Measurements from ENCODE around the gene YKT6. TPM values are rescaled to one million over a fixed set of nuclear protein-coding genes. Genes with fewer than 3 reads are reported as not detected.

YKT6 gene
- total and polyA plus RNA-seq, 2 of the 8 experiments (the other 6 are each of a cell fraction or from before 2014, with no cell fraction given): 75.3 to 103 TPM

DNA sequence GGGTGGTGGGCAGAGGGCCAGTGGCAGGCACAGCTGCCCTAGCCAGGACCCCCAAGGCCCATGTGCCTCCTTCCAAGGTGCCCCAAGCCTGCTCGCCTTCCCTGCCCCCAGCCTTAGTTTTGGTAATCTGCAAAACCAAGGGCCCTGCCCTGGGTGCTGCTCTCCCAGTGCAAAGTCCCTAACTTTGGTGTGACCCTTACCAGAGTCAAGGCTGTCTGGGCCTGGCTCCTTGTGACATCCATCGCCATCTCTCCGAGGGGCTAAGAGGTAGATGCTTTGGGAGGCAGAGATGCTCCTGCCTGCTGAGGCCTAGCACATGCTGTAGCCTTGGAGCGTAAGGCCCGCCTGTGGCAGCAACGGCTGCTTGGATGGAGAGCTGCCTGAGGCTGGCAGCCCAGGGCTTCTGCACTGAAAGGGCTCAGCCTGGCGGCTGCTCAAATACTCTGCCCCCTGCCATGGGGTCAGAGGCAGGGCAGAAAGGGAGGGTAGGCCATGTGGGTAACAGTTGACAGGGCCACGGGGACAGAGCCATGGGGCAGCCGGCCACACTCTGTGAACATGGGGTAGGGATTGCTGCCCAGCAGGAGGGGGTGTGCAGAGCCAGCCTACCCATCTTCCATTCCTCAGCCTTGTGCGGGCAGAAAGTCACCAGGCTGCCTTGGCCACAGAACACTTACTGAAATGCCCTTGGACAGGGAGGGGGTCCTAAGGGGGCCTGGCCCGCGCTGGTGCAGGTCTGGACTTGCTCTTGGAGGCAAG is 41.7 kb upstream of the YKT6 start:
- Histone ChIP-seq H3K4ac (replicated peaks; ENCODE audit: insufficient read length, low read depth, low read length) (no peak overlapping the region), H2BK5ac (ENCODE audit: low read depth, low read length) (no peak overlapping the region), H4K5ac (ENCODE audit: insufficient read length, low read depth, low read length) (no peak overlapping the region), H3K36me3 (ENCODE audit: control insufficient read depth in 2 of 4, insufficient read depth in 4 of 4, low read length in 3 of 4) (no peaks in the 10 kb centered on the region), H3K23ac (ENCODE audit: insufficient read length) (no peak overlapping the region), H3K14ac (ENCODE audit: insufficient read length) (no peak overlapping the region), H2BK15ac (ENCODE audit: low read length) (no peak overlapping the region), H3K4me3 (ENCODE audit: extremely low read depth in 1 of 4, insufficient read depth in 2 of 4, low read depth in 3 of 4, low read length in 4 of 4) (no peak overlapping the region), H4K91ac (replicated peaks; ENCODE audit: insufficient read length, low read length) (no peak overlapping the region), H2AFZ (ENCODE audit: low read length) (no peak overlapping the region), H3K18ac (ENCODE audit: extremely low read depth, low read length) (no peak overlapping the region), H3K79me1 (ENCODE audit: low read depth, low read length) (no peaks in the 10 kb centered on the region), H2BK20ac (ENCODE audit: low read length) (no peak overlapping the region), H3K4me2 (ENCODE audit: insufficient read depth in 1 of 2, low read depth in 2 of 2, low read length in 2 of 2) (no peak overlapping the region), H3K4me1 (replicated peaks in 1 of 4; ENCODE audit: control insufficient read depth in 3 of 4, insufficient read depth in 4 of 4, low read length in 3 of 4) (peaks cover 2 to 5% (median 4%) of the 10 kb centered on the region in 4 experiments; a peak in 5 of 7 replicates), H2BK12ac (ENCODE audit: low read depth, low read length) (no peak overlapping the region), H4K20me1 (replicated peaks in 1 of 2; ENCODE audit: control insufficient read depth in 1 of 2, insufficient read depth in 2 of 2, low read length in 2 of 2) (no peaks in the 10 kb centered on the region), H2AK5ac (ENCODE audit: low read depth, low read length) (no peak overlapping the region), H3K27ac (ENCODE audit: low read depth, low read length) (no peak overlapping the region), H2BK120ac (replicated peaks; ENCODE audit: low read depth, low read length) (no peak overlapping the region), H4K8ac (ENCODE audit: extremely low read depth, insufficient read depth, low read length) (no peak overlapping the region; the same call in 1 of the 2 replicates), H3K27me3 (replicated peaks in 1 of 4; ENCODE audit: control insufficient read depth in 3 of 4, extremely low read depth in 1 of 4, insufficient read depth in 3 of 4, low read length in 3 of 4) (no peaks in the 10 kb centered on the region; a peak in 1 of 7 replicates), H3K56ac (replicated peaks; ENCODE audit: insufficient read length, low read depth, low read length) (no peak overlapping the region), H3K9ac (replicated peaks in 1 of 4; ENCODE audit: extremely low read depth in 1 of 4, low read depth in 3 of 4, low read length in 3 of 4) (no peak overlapping the region), H3K23me2 (ENCODE audit: low read depth, low read length) (no peaks in the 10 kb centered on the region), H3K79me2 (ENCODE audit: control insufficient read depth in 1 of 2, insufficient read depth in 2 of 2, low read length in 2 of 2) (no peaks in the 10 kb centered on the region), H3K9me3 (ENCODE audit: insufficient read depth in 2 of 2, low read depth in 1 of 2, low read length in 1 of 2) (no peaks in the 10 kb centered on the region)
- WGBS, 2 experiments (ENCODE audit: extremely low coverage in 1 of 2, insufficient coverage in 1 of 2, insufficient read length in 1 of 2, insufficient replicate concordance in 2 of 2, low coverage in 1 of 2, low lambda C conversion rate in 2 of 2, missing lambda C conversion rate in 1 of 2): 84% methylated on average over 12 of the region's 12 CpGs; no CpG with 5 or more reads in 1 of the 2 experiments
- CTCF ChIA-PET (ENCODE audit: partially characterized antibody): interaction anchor here (0.6 to 2.5 kb wide), 4 partner anchors 11 to 55 kb away, joined by 3 to 8 read pairs (median 3); no protein-coding TSS in a partner anchor
- no peak for FAIRE-seq
- POLR2A ChIA-PET (ENCODE audit: partially characterized antibody): no interaction called here
- DNase-seq (ENCODE audit: low read depth in 1 of 2, low spot score in 2 of 2): no peak
- TF ChIP-seq CTCF (IDR thresholded peaks at IDR 0.05; ENCODE audit: control extremely low read depth in 1 of 3, insufficient read depth in 1 of 3, low read depth in 1 of 3, low read length in 3 of 3) (no peak), SRF (IDR thresholded peaks at IDR 0.05; ENCODE audit: low read depth, low read length) (no peak), CHD2 (IDR thresholded peaks at IDR 0.05; ENCODE audit: low read length) (no peak), SIN3A (conservative IDR thresholded peaks at IDR 0.05 in 1 of 2, IDR thresholded peaks at IDR 0.05 in 1 of 2; ENCODE audit: low read depth in 1 of 2, low read length in 2 of 2) (no peak), KDM1A (IDR thresholded peaks at IDR 0.05; ENCODE audit: borderline replicate concordance, low read length) (no peak), NRF1 (IDR thresholded peaks at IDR 0.05; ENCODE audit: low read depth, low read length) (no peak), USF2 (IDR thresholded peaks at IDR 0.05; ENCODE audit: low read length) (no peak)
- TF ChIP-seq, protein P1, sequence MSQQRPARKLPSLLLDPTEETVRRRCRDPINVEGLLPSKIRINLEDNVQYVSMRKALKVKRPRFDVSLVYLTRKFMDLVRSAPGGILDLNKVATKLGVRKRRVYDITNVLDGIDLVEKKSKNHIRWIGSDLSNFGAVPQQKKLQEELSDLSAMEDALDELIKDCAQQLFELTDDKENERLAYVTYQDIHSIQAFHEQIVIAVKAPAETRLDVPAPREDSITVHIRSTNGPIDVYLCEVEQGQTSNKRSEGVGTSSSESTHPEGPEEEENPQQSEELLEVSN (IDR thresholded peaks at IDR 0.05): no peak

Data from H1 (cell line).